Measurements from ENCODE around the gene AMD1. TPM values are rescaled to one million over a fixed set of nuclear protein-coding genes. Genes with fewer than 3 reads are reported as not detected.

AMD1 gene
- total RNA-seq, 1 donor from 2014 or later: 65.5 TPM

DNA sequence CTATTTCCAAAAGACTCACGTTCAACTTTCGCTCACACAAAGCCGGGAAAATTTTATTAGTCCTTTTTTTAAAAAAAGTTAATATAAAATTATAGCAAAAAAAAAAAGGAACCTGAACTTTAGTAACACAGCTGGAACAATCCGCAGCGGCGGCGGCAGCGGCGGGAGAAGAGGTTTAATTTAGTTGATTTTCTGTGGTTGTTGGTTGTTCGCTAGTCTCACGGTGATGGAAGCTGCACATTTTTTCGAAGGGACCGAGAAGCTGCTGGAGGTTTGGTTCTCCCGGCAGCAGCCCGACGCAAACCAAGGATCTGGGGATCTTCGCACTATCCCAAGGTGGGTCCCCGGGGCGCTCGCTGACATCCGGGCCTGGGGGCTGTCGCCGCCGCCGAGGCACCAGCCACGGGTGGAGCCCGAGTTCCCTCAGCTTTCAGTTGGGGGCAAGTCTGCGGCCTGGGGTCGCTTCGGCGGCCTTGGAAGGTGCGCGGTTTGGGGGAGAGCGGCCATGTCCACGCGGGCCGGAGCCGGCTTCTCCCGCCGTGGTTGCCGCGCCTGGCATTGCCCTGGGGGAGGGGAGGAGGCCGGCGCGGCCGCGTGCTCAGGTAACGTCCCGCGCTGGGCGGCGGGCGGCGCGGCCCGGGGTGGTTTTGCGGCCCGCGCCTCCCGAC is 429 bp downstream of the AMD1 start:
- DNase-seq (no peak), ATAC-seq (ENCODE audit: low read depth) (peak; percentile 12)
- POLR2A ChIA-PET: interaction anchor here (0.6 to 7.8 kb wide), 52 partner anchors 8 to 1993 kb away, joined by 3 to 530 read pairs (median 4); partner anchors contain the start of genes CD164, CDK19, GTF3C6 and MICAL1
- Mint-ChIP-seq H3K36me3 (ENCODE audit: low read depth) (peaks cover 10% of the 10 kb centered on the region), H3K4me1 (peaks cover 44% of the 10 kb centered on the region), H3K9me3 (no peaks in the 10 kb centered on the region), H3K4me3 (peak overlapping the region; percentile 99), H3K27ac (peak overlapping the region; percentile 99), H3K27me3 (no peaks in the 10 kb centered on the region)
- intact Hi-C loops (cut with micrococcal nuclease): loop anchor here (1.0 to 10.0 kb wide), 13 partner anchors 9 to 1490 kb away; partner anchors contain the start of genes AK9, CD164, CDC40 and CDK19
- no peak for TF ChIP-seq CTCF (IDR thresholded peaks at IDR 0.05)
- CTCF ChIA-PET: interaction anchor here (1.2 to 2.1 kb wide), 2 partner anchors 60 to 192 kb away, joined by 7 to 11 read pairs; partner anchors contain the start of gene CDK19

DNA sequence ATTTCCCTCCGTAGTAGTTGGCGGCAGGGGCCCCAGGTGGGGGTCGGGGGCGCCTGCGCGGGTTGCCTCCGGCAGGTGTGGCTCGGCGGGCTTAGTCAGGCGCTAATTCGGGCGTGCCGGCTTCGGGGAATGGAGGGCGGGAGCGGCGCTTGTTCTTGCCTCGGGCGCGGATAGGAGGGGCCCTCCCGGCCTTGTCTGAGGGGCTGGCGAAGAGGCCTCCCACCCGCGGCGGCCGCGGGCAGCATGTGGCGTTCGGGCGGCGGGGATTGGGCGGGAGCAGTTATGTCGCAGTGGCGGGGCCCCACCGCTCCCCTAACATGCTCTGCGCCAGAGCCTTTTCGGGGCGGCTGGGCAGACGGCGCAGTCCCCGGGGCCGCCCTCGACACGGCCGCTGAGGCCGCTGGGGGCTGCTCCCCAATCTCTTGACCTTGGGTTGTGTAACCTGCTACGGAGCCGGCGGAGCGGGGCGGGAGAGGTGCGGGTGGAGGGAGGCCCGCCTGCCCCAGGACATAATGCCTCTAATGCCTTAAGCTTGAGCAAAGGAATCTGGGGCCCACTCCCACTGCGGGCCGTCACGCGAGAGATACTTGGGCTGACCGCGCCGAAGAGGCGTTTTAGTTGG is 1.1 kb downstream of the AMD1 start:
- intact Hi-C loops (cut with micrococcal nuclease): loop anchor here (1.0 to 10.0 kb wide), 5 partner anchors 17 to 1491 kb away; partner anchors contain the start of genes CD164, CDC40 and ZBTB24
- Mint-ChIP-seq H3K4me1 (peaks cover 51% of the 10 kb centered on the region), H3K27ac (peak overlapping the region; percentile 90), H3K9me3 (no peaks in the 10 kb centered on the region), H3K36me3 (ENCODE audit: low read depth) (peaks cover 10% of the 10 kb centered on the region), H3K4me3 (peak overlapping the region; percentile 99), H3K27me3 (no peaks in the 10 kb centered on the region)
- TF ChIP-seq CTCF (IDR thresholded peaks at IDR 0.05): no peak
- CTCF ChIA-PET: interaction anchor here (1.0 to 5.7 kb wide), 5 partner anchors 10 to 193 kb away, joined by 4 to 74 read pairs (median 6); no protein-coding TSS in a partner anchor
- DNase-seq (peak; percentile 61), ATAC-seq (ENCODE audit: low read depth) (peak; percentile 11)
- POLR2A ChIA-PET: interaction anchor here (0.6 to 7.8 kb wide), 21 partner anchors 10 to 1420 kb away, joined by 3 to 530 read pairs (median 9); partner anchors contain the start of genes CDK19, GTF3C6, MICAL1 and RPF2

- no peak for TF ChIP-seq CTCF (IDR thresholded peaks at IDR 0.05)
- intact Hi-C loops (cut with micrococcal nuclease): loop anchor here (1.0 to 10.0 kb wide), 3 partner anchors 92 to 1491 kb away; partner anchors contain the start of genes CD164 and ZBTB24
- Mint-ChIP-seq H3K4me3 (peak overlapping the region; percentile 99), H3K4me1 (peaks cover 57% of the 10 kb centered on the region), H3K36me3 (ENCODE audit: low read depth) (peaks cover 10% of the 10 kb centered on the region), H3K27me3 (no peaks in the 10 kb centered on the region), H3K27ac (peak overlapping the region; percentile 90), H3K9me3 (no peaks in the 10 kb centered on the region)
- peak; percentile 40 for ATAC-seq (ENCODE audit: low read depth)
- peak; percentile 54 for DNase-seq
- POLR2A ChIA-PET: interaction anchor here (0.6 to 7.8 kb wide), 12 partner anchors 10 to 197 kb away, joined by 3 to 530 read pairs (median 11); partner anchors contain the start of genes CDK19, GTF3C6 and RPF2
- CTCF ChIA-PET: interaction anchor here (0.8 to 5.7 kb wide), 6 partner anchors 9 to 194 kb away, joined by 3 to 74 read pairs (median 5); no protein-coding TSS in a partner anchor
Measured at GRCh38 chr6:110876170-110876773, 1.7 kb downstream of the AMD1 start.

DNA sequence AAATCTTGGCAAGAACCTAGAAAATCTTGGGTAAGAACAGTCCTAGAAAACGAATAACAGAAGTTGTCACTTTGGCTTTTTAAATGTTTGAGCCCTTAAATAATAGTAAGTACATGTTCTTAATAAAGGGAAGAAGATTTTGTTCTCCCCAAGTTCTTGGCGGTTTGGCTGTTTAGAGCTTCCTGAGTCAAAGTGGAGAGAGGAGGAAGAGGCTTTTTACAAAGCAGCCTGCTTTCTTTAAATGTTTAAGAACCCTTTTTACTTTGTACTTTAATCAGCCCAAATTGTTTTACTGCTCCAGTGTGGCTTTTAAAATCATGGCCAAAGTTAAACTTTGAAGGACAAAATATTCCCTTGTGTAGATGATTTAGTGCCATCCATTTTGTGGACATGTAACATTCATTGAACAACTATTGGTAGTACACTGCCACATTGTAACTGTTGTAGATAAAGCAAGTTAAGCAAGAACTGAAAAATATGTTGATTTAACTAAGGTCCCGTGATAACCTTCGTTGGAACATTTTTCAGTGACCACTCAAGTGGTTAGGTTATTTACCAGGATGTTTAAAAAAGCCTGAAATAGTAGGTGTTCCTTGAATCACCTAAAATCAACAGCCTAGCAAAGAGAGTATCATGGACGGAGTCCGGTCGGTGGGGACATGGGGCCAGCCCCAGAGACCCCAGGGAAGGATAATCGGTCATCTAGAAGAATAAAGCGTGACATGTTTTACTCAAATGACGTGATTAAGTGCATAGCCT is 2.4 kb downstream of the AMD1 start:
- Mint-ChIP-seq H3K27ac (peak overlapping the region; percentile 90), H3K9me3 (no peaks in the 10 kb centered on the region), H3K36me3 (ENCODE audit: low read depth) (peaks cover 10% of the 10 kb centered on the region), H3K4me1 (peaks cover 63% of the 10 kb centered on the region), H3K27me3 (no peaks in the 10 kb centered on the region), H3K4me3 (peak overlapping the region; percentile 99)
- ChIA-PET POLR2A (interaction anchor here (0.6 to 7.8 kb wide), 12 partner anchors 9 to 198 kb away, joined by 3 to 530 read pairs (median 11); partner anchors contain the start of genes CDK19, GTF3C6 and RPF2), CTCF (interaction anchor here (0.8 to 5.7 kb wide), 7 partner anchors 8 to 195 kb away, joined by 3 to 74 read pairs (median 4); no protein-coding TSS in a partner anchor)
- DNase-seq: no peak
- ATAC-seq (ENCODE audit: low read depth): no peak
- no peak for TF ChIP-seq CTCF (IDR thresholded peaks at IDR 0.05)
- intact Hi-C loops (cut with micrococcal nuclease): loop anchor here (1.0 to 10.0 kb wide), 3 partner anchors 93 to 1492 kb away; partner anchors contain the start of genes CD164 and ZBTB24
